Measurements from ENCODE around the gene UBIAD1.

The UBIAD1 gene

GRCh38 chr1:11248169-11248568, 24.8 kb upstream of the UBIAD1 start:
- H2AFZ ChIP-seq (ENCODE audit: low read depth, low read length): no peak overlapping the region
- H3K4me2 ChIP-seq (ENCODE audit: low read length): no peak overlapping the region
- H3K4me3 ChIP-seq (ENCODE audit: low read length): no peak overlapping the region
- H3K36me3 ChIP-seq (replicated peaks; ENCODE audit: low read depth, low read length): peaks cover 26% of the 10 kb centered on the region
- no peaks in the 10 kb centered on the region for H3K27me3 ChIP-seq (ENCODE audit: low read depth, low read length)
- no peak for TF ChIP-seq EZH2phosphoT487 (IDR thresholded peaks at IDR 0.05; ENCODE audit: low read depth)
- TF ChIP-seq CTCF (IDR thresholded peaks at IDR 0.05; ENCODE audit: low read depth, low read length): no peak
- no peaks in the 10 kb centered on the region for H3K9me3 ChIP-seq (ENCODE audit: insufficient read depth, low read length)
- no peaks in the 10 kb centered on the region for H3K4me1 ChIP-seq (ENCODE audit: low read length)
- no peaks in the 10 kb centered on the region for H4K20me1 ChIP-seq (ENCODE audit: insufficient read depth, low read length)
- no peak overlapping the region for H3K9ac ChIP-seq (ENCODE audit: low read length)
- H3K79me2 ChIP-seq (ENCODE audit: low read length): no peaks in the 10 kb centered on the region
- no peak overlapping the region for H3K27ac ChIP-seq (ENCODE audit: low read length)

GRCh38 chr1:11252538-11252937, 20.5 kb upstream of the UBIAD1 start:
- H3K4me2 ChIP-seq (ENCODE audit: low read length): no peak overlapping the region
- no peak overlapping the region for H3K4me3 ChIP-seq (ENCODE audit: low read length)
- no peaks in the 10 kb centered on the region for H3K9me3 ChIP-seq (ENCODE audit: insufficient read depth, low read length)
- H3K4me1 ChIP-seq (ENCODE audit: low read length): no peaks in the 10 kb centered on the region
- H3K27me3 ChIP-seq (ENCODE audit: low read depth, low read length): no peaks in the 10 kb centered on the region
- H3K9ac ChIP-seq (ENCODE audit: low read length): no peak overlapping the region
- H3K79me2 ChIP-seq (ENCODE audit: low read length): no peaks in the 10 kb centered on the region
- H4K20me1 ChIP-seq (ENCODE audit: insufficient read depth, low read length): no peaks in the 10 kb centered on the region
- no peak overlapping the region for H2AFZ ChIP-seq (ENCODE audit: low read depth, low read length)
- peaks cover 29% of the 10 kb centered on the region for H3K36me3 ChIP-seq (replicated peaks; ENCODE audit: low read depth, low read length)
- no peak overlapping the region for H3K27ac ChIP-seq (ENCODE audit: low read length)
- TF ChIP-seq CTCF (IDR thresholded peaks at IDR 0.05; ENCODE audit: low read depth, low read length) (no peak), EZH2phosphoT487 (IDR thresholded peaks at IDR 0.05; ENCODE audit: low read depth) (no peak)

GRCh38 chr1:11253226-11253625, 19.8 kb upstream of the UBIAD1 start:
- Histone ChIP-seq H3K4me2 (ENCODE audit: low read length) (no peak overlapping the region), H2AFZ (ENCODE audit: low read depth, low read length) (no peak overlapping the region), H4K20me1 (ENCODE audit: insufficient read depth, low read length) (no peaks in the 10 kb centered on the region), H3K27me3 (ENCODE audit: low read depth, low read length) (no peaks in the 10 kb centered on the region), H3K9me3 (ENCODE audit: insufficient read depth, low read length) (no peaks in the 10 kb centered on the region), H3K4me1 (ENCODE audit: low read length) (no peaks in the 10 kb centered on the region), H3K27ac (ENCODE audit: low read length) (no peak overlapping the region), H3K9ac (ENCODE audit: low read length) (no peak overlapping the region), H3K79me2 (ENCODE audit: low read length) (no peaks in the 10 kb centered on the region), H3K36me3 (replicated peaks; ENCODE audit: low read depth, low read length) (peaks cover 31% of the 10 kb centered on the region), H3K4me3 (ENCODE audit: low read length) (no peak overlapping the region)
- TF ChIP-seq EZH2phosphoT487 (IDR thresholded peaks at IDR 0.05; ENCODE audit: low read depth) (no peak), CTCF (IDR thresholded peaks at IDR 0.05; ENCODE audit: low read depth, low read length) (no peak)

- Histone ChIP-seq H4K20me1 (ENCODE audit: insufficient read depth, low read length) (no peaks in the 10 kb centered on the region), H3K9me3 (ENCODE audit: insufficient read depth, low read length) (no peaks in the 10 kb centered on the region), H3K4me3 (ENCODE audit: low read length) (no peak overlapping the region), H3K79me2 (ENCODE audit: low read length) (peaks cover 6% of the 10 kb centered on the region), H3K36me3 (replicated peaks; ENCODE audit: low read depth, low read length) (peaks cover 22% of the 10 kb centered on the region), H2AFZ (ENCODE audit: low read depth, low read length) (no peak overlapping the region), H3K27ac (ENCODE audit: low read length) (no peak overlapping the region), H3K4me2 (ENCODE audit: low read length) (no peak overlapping the region), H3K27me3 (ENCODE audit: low read depth, low read length) (no peaks in the 10 kb centered on the region), H3K4me1 (ENCODE audit: low read length) (peaks cover under 1% of the 10 kb centered on the region), H3K9ac (ENCODE audit: low read length) (no peak overlapping the region)
- no peak for TF ChIP-seq CTCF (IDR thresholded peaks at IDR 0.05; ENCODE audit: low read depth, low read length)
- no peak for TF ChIP-seq EZH2phosphoT487 (IDR thresholded peaks at IDR 0.05; ENCODE audit: low read depth)
These were observed 16.7 kb upstream of the UBIAD1 start for GRCh38 chr1:11256299-11256698.

Measured in OCI-LY3 (cell line).